ENCODE results near the gene HMCN2. TPM values are rescaled to one million over a fixed set of nuclear protein-coding genes. Genes with fewer than 3 reads are reported as not detected.
A peak's percentile ranks its signal among the peaks of the same experiment; 100 is the strongest.

Gene HMCN2
- total and polyA plus RNA-seq, 8 donors: 0.41 to 5.3 (median 0.76) TPM

DNA sequence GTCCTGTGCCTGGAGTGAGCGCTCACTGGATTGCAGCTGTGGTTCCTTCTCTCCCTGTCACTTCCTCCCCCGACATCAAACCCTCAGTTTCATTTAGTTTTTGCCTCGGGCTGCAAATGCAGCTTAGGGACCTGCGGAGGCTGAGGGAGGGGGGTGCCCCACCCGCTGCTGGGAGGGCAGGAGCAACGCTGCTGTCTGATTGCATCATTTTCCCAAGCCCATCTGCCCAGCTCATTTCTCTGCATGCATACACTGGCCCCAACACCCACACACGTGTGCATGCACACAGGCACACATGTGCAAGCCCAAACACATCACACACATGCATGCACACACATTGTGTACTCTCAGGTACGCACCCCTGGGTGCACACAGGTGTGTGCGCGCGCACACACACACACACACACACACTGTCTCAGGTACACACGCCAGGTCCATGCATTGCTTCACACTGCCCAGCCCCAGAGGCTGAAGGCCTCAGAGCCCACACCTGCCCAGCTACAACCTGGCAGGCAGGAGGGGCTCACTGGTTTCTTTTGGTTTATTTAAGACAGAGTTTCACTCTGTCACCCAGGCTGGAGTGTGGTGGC is 182.6 kb downstream of the HMCN2 start:
- TF ChIP-seq, protein P1, sequence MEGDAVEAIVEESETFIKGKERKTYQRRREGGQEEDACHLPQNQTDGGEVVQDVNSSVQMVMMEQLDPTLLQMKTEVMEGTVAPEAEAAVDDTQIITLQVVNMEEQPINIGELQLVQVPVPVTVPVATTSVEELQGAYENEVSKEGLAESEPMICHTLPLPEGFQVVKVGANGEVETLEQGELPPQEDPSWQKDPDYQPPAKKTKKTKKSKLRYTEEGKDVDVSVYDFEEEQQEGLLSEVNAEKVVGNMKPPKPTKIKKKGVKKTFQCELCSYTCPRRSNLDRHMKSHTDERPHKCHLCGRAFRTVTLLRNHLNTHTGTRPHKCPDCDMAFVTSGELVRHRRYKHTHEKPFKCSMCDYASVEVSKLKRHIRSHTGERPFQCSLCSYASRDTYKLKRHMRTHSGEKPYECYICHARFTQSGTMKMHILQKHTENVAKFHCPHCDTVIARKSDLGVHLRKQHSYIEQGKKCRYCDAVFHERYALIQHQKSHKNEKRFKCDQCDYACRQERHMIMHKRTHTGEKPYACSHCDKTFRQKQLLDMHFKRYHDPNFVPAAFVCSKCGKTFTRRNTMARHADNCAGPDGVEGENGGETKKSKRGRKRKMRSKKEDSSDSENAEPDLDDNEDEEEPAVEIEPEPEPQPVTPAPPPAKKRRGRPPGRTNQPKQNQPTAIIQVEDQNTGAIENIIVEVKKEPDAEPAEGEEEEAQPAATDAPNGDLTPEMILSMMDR (IDR thresholded peaks at IDR 0.05): no peak
- WGBS, 2 donors: 78 to 81% methylated on average over 12 of the region's 12 CpGs
- no peak overlapping the region for H3K4me3 ChIP-seq
- no peak overlapping the region for H3K27ac ChIP-seq
- intact Hi-C loops (cut with DNase I): no loop called here
- peak in 2 of 6 donors; percentile 8 to 27 for DNase-seq
- peaks cover 22 to 36% (median 24%) of the 10 kb centered on the region in 3 donors for H3K4me1 ChIP-seq
- no peak for FAIRE-seq
- H3K9me3 ChIP-seq: no peaks in the 10 kb centered on the region
- no peaks in the 10 kb centered on the region for H3K27me3 ChIP-seq
- ATAC-seq: no peak
- H3K36me3 ChIP-seq: no peaks in the 10 kb centered on the region

DNA sequence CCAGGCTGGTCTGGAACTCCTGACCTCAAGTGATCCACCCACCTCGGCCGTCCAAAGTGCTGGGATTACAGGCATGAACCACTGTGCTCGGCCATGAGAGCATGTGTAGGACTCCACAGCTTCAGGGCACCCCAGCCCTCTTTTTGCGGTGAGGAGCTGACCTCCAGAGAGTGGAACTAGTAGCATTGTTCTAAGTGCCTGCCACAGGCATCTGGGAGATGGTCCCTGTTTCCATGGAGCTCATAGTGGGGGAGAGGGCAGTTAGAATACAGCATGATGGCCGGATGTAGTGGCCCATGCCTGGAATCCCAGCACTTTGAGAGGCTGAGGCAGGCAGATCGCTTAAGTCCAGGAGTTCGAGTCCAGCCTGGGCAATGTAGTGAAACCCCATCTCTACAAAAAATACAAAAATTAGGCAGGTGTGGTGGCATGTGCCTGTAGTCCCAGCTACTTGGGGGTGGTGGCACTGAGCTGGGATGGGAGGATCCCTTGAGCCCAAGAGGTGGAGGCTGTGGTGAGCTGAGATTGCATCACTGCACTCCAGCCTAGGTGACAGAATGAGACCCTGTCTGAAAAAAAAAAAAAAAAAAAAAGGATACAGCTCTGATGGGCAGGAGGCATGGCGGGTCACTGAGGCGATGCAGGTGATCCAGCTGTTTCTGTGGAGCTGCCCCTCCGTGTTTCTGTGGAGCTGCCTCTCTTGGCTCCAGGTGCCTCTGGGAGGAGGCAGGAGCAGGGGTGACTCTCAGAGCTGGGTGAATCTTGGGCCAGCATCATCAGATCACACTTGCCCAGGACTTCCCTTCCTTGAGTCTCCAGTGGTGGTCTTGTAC is 183.4 kb downstream of the HMCN2 start:
- WGBS, 2 donors: 92 to 93% methylated on average over 10 of the region's 10 CpGs
- Histone ChIP-seq H3K4me1 (peaks cover 24 to 45% (median 29%) of the 10 kb centered on the region in 3 donors), H3K4me3 (no peak overlapping the region), H3K27me3 (no peaks in the 10 kb centered on the region), H3K27ac (no peak overlapping the region), H3K36me3 (no peaks in the 10 kb centered on the region), H3K9me3 (no peaks in the 10 kb centered on the region)
- no peak for FAIRE-seq
- intact Hi-C loops (cut with DNase I): no loop called here
- peak in 2 of 6 donors; percentile 17 to 27 for DNase-seq
- ATAC-seq: no peak
- TF ChIP-seq, protein P1 (IDR thresholded peaks at IDR 0.05): no peak

DNA sequence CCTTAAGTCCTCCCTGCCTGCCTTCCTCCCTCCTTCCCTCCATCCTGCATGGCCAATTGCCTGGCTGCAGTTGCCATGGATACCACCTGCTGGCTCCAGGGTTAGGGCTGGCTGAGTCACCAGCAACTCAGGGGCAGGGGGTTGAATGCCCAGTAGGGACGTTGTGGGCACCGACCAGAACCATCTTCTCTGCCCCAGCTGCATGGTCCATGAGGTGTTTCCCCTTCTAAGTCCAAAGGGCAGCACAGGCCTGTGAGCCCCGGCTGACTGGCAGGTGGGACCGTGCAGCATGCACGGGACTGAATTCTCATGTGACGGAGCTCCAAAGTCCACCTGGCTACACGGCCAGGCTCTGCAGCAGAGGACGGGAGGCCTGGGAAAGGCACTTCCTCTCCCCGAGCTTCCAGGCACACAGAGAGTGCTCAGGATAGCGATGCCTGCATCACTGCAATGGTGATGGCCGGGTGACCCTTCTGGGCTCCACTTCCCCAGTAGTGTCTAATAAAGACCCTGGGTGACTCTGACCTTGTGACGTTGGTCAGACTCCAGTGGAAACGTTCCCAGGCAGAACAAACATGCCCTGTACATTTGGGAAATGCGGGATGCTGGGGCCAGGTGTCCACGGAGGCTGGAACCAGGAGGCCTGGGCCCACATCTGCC is 184.9 kb downstream of the HMCN2 start:
- Histone ChIP-seq H3K27me3 (no peaks in the 10 kb centered on the region), H3K9me3 (no peaks in the 10 kb centered on the region), H3K36me3 (no peaks in the 10 kb centered on the region), H3K4me1 (peaks cover 24 to 46% (median 29%) of the 10 kb centered on the region in 3 donors), H3K27ac (peak overlapping the region in 2 of 4 donors; percentile 61), H3K4me3 (no peak overlapping the region)
- WGBS, 2 donors: 15 to 16% methylated on average over 15 of the region's 15 CpGs
- ATAC-seq: peak; percentile 64 to 79 (median 75)
- TF ChIP-seq, protein P1 (IDR thresholded peaks at IDR 0.05): no peak
- FAIRE-seq: no peak
- DNase-seq: peak; percentile 66 to 89 (median 80)
- intact Hi-C loops (cut with DNase I): no loop called here

DNA sequence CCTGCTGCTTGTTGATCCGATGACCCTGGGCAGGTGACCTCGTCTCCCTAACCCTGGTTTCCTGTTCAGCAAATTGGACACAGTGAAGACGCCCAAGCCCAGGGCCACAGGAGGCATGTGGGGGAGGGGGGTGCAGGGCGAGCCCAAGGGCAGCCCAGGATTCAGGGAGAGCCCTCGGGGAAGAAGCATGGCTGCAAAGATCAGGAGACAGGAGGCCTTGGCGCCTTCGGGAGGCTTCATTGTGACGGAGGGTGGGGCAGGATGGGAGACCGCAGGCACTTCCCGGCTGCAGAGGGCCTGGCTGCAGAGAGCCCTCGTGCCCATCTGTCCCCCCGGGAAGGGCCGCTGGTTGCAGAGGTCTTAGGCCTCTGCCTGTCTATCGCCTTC is 185.4 kb downstream of the HMCN2 start:
- ATAC-seq (no peak), FAIRE-seq (no peak), DNase-seq (peak in 3 of 6 donors; percentile 32 to 58 (median 56))
- TF ChIP-seq, protein P1 (IDR thresholded peaks at IDR 0.05): no peak
- Histone ChIP-seq H3K27me3 (no peaks in the 10 kb centered on the region), H3K9me3 (no peaks in the 10 kb centered on the region), H3K4me1 (peaks cover 24 to 42% (median 24%) of the 10 kb centered on the region in 3 donors), H3K36me3 (no peaks in the 10 kb centered on the region), H3K27ac (peak overlapping the region in 3 of 4 donors; percentile 60 to 61 (median 61)), H3K4me3 (no peak overlapping the region)
- intact Hi-C loops (cut with DNase I): no loop called here
- WGBS, 2 donors: 45 to 47% methylated on average over 11 to 14 of the region's 14 CpGs
